SK-N-MC (cell line): ENCODE results near the gene SYNJ2.

Source experiments
- DNase-seq: peaks from one replicate; pipeline ENCODE4 v3.0.0-alpha.2; 2011; ENCODE audit warnings: low read depth, low spot score
- H3K27ac ChIP-seq: fragments of 200-600 bp; sonication (generic); 2 replicates; pipeline ENCODE4 v1.5.1; 2016; ENCODE audit warnings: mixed run types
- H3K36me3 ChIP-seq: fragments of 200-600 bp; sonication (generic); 2 replicates; pipeline ENCODE4 v1.6.1; 2017; ENCODE audit warnings: antibody characterized with exemption, low read length, mixed read lengths; ENCODE audit not compliant: insufficient read depth
- H3K4me3 ChIP-seq: fragments of 200-600 bp; sonication (generic); 2 replicates; pipeline ENCODE4 v1.5.1; 2016
- H3K9ac ChIP-seq: fragments of 200-600 bp; sonication (generic); 2 replicates; pipeline ENCODE4 v1.8.0; 2017; ENCODE audit warnings: mixed run types, mixed read lengths; ENCODE audit not compliant: insufficient read length
- H3K9me3 ChIP-seq: fragments of 200-600 bp; sonication (generic); 2 replicates; pipeline ENCODE4 v1.6.1; 2017; ENCODE audit warnings: low read depth, mild to moderate bottlenecking, antibody characterized with exemption, low read length, moderate library complexity, mixed read lengths
- EZH2 ChIP-seq: fragments of 200-600 bp; sonication (generic); IDR thresholded peaks from one replicate; pipeline ENCODE4 v1.6.1; 2017; ENCODE audit warnings: antibody characterized with exemption
- FOXP2 ChIP-seq: optimal IDR thresholded peaks from 2 replicates; pipeline ENCODE3; 2011; ENCODE audit warnings: mild to moderate bottlenecking, moderate library complexity; ENCODE audit not compliant: insufficient read depth; ENCODE audit errors: extremely low read length, control extremely low read depth
- POLR2AphosphoS5 ChIP-seq: IDR thresholded peaks from 2 replicates; pipeline ENCODE4 v1.6.1; 2012; ENCODE audit warnings: mild to moderate bottlenecking, low read depth, low read length, borderline replicate concordance

Gene SYNJ2

DNA sequence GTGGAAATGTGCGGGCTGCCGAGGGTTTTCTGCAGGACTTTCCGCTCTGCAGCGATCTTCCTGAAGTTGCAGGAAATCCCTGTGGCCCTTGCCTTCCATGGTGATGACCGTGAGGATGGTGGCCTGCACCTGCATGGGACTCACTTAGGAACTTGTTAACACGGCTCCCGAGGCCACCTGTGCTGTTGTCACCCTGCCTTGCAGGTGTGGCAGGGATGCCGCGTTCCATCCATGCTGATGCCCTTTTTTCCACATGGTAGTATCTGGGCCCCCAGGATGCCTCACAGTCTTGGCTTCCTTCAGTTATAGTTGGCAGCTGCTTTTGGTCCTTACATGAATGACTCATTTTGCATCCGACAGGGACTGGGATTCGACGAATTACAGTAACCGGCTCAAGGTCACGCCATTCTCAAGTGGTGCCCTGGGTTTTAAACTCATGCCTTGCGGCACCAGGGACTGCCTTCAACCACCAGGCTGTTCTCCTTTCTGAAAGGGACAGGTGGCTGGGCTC is 37.2 kb downstream of the SYNJ2 start:
- Histone ChIP-seq H3K9ac (no peak overlapping the region), H3K27ac (no peak overlapping the region), H3K4me3 (no peak overlapping the region), H3K9me3 (no peaks in the 10 kb centered on the region), H3K36me3 (no peaks in the 10 kb centered on the region; the same call in 1 of the 2 replicates)
- DNase-seq, result no peak
- no peak for TF ChIP-seq FOXP2
- TF ChIP-seq EZH2, result no peak
- no peak for TF ChIP-seq POLR2AphosphoS5

DNA sequence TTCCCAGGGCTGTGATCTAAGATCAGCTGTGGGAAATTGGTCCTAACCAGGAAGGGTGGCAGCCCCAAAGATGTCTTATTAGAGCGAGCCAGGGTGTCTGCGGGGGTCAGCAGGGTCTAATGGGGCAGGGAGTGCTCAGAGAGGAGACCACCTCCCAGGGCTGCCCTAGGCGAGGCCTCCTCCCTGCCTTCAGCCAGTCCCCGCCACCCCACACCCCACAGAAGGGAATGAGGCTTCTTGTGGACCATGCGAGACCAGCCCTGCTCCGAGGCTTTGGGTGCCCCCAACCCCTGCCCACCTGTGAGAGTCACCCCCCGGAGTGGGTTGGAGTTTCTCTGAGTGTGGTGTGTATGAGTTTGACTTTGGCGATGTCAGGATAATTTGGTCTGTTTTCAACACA is 37.8 kb downstream of the SYNJ2 start:
- no peak for DNase-seq
- Histone ChIP-seq H3K9me3 (no peaks in the 10 kb centered on the region), H3K27ac (no peak overlapping the region), H3K36me3 (no peaks in the 10 kb centered on the region; the same call in 1 of the 2 replicates), H3K9ac (no peak overlapping the region), H3K4me3 (no peak overlapping the region)
- no peak for TF ChIP-seq FOXP2
- no peak for TF ChIP-seq EZH2
- TF ChIP-seq POLR2AphosphoS5, result no peak

DNA sequence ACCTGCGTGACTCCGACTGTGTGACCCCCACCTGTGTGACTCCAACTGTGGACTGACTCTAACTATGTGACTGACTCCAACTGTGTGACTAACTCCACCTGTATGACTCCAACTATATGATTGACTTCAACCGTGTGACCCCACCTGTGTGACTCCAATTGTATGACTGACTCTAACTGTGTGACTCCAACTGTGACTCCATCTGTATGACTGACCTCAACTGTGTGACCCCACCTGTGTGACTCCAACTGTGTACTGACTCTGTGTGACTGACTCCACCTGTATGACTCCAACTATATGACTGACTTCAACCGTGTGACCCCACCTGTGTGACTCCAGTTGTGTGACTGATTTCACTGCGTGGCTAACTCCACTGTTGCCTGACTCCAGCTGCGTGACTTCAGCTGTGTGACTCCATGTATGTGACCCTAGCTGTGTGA is 38.6 kb downstream of the SYNJ2 start:
- Histone ChIP-seq H3K9me3 (no peaks in the 10 kb centered on the region), H3K27ac (no peak overlapping the region), H3K4me3 (no peak overlapping the region), H3K9ac (no peak overlapping the region), H3K36me3 (no peaks in the 10 kb centered on the region; the same call in 1 of the 2 replicates)
- TF ChIP-seq EZH2 (no peak), POLR2AphosphoS5 (no peak), FOXP2 (no peak)
- no peak for DNase-seq

DNA sequence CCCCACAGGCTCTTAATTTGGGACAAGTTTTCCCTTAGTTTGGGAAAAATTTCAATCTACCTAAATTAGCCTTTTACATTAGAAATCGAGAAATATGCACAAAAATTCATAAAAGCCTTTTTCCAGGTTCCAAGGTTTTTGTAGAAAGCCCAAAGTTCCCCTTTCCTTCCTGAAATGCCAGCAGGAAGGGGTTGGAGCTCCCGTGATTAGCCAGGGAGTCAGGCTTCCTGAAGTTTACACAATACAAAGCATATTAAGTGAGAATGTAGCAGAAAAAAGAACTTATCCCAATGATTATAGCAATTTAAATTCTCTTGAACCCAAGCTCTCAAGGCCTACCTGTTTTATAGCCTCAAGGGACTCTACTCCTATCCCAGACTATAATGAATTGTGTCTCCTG is 39.1 kb downstream of the SYNJ2 start:
- H3K27ac ChIP-seq, result no peak overlapping the region
- no peaks in the 10 kb centered on the region; the same call in 1 of the 2 replicates for H3K36me3 ChIP-seq
- TF ChIP-seq EZH2, result no peak
- no peak for TF ChIP-seq POLR2AphosphoS5
- no peak for TF ChIP-seq FOXP2
- H3K4me3 ChIP-seq, result no peak overlapping the region
- H3K9ac ChIP-seq, result no peak overlapping the region
- no peak for DNase-seq
- no peaks in the 10 kb centered on the region for H3K9me3 ChIP-seq

DNA sequence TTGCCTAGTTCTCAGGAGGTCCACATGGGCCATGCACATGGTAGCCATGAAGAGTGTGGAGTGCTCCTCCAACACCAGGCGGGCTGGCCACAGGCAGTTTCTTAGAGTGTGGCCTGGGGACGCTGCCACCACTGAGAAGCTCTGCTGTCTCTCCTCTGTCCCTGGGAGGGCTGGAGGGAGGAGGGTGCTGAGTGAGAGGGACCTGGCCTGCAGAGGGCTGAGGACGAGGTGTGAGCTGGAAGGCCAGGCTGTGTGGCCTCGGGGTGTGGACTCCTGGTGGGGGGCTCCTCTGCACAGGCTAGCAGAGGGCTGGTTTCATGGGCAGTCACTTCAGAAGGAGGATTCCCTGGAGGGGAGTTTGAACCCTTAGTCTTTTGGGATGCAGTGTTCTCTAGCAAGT is 39.7 kb downstream of the SYNJ2 start:
- Histone ChIP-seq H3K9ac (no peak overlapping the region), H3K36me3 (no peaks in the 10 kb centered on the region; the same call in 1 of the 2 replicates), H3K27ac (no peak overlapping the region), H3K9me3 (no peaks in the 10 kb centered on the region), H3K4me3 (no peak overlapping the region)
- TF ChIP-seq FOXP2, result no peak
- TF ChIP-seq POLR2AphosphoS5, result no peak
- TF ChIP-seq EZH2, result no peak
- no peak for DNase-seq

DNA sequence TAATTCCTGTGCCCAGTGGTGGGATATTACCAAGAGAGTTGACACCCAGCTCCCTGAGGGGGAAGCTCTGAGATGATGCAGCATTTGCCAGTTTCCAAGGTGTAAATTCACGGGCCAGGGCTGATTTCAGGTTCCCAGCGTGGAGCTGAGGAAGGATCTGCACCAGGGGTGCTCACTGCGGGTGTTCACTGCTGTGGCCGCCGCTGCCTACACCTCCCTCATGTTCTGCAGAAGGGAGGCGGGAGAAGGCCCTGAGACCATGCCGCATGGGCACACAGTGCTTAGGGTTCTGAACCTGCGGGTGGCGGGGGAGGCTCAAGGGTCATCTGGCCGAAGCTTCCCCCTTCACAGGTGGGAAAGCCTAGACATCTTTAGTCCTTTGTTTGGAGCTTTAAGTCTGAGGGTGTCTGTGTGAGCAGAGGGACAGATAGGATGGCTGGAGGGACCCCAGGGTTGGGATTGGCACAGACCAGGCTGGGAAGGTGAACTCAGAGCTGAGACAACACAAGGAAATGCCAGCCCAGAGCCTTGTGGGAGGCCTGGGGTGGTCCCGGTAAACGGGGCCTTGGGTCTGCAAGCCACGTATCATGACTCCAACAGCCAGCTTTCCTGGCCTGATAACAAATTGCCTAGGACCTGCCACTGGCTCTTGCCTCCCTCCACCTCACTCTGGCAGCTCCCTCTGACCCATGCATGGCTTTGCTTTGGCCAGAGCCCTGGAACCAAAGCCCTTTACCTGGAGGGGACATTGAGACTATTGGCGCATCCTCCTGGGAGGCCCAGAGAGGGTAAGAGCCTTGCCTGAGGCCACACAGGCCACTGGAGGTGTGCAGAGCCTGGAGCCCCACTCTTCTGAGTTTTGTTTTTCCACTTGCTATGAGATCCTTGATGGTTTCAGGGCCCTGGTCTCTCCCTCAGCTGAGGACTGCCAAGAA is 40.4 kb downstream of the SYNJ2 start:
- Histone ChIP-seq H3K9ac (no peak overlapping the region), H3K9me3 (no peaks in the 10 kb centered on the region), H3K36me3 (no peaks in the 10 kb centered on the region; the same call in 1 of the 2 replicates), H3K27ac (no peak overlapping the region), H3K4me3 (no peak overlapping the region)
- no peak for DNase-seq
- TF ChIP-seq EZH2 (no peak), FOXP2 (no peak), POLR2AphosphoS5 (no peak)

DNA sequence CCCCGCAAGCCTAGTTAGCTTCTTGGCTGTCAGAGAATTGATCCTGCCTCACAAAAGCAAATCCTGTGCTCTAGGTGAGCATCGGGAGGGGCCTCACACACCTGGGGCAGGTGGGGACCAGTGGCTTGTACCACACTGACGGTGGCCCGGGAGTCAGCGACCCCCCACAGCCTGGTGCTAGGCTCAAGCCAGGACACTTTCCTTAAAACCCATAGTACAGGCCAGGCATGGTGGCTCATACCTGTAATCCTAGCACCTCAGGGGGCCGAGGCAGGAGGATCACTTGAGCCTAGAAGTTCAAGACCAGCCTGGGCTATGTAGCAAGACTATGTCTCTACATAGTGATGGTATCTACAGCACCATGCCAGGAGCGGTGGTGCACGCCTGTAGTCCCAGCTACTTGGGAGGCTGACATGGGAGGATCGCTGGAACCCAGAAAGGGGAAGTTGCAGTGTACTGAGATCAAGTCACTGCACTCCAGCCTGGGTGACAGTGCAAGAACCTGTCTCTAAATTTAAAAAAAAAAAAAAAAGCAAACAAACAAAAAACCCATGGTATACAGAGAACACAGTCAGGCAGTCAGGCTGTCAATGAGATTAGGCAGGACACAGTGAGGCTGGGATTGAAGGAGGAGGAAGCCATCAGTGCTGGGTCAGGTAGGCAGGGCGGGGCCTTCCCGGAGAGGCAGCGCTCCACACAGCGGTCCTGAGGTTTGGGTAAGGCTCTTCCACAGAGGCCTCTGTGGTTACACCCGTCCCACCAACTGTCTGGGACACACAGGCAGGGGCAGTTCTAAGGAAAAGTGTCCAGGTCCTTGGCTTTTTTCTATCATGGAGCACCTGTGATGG is 41.3 kb downstream of the SYNJ2 start:
- Histone ChIP-seq H3K9me3 (no peaks in the 10 kb centered on the region), H3K4me3 (no peak overlapping the region), H3K36me3 (no peaks in the 10 kb centered on the region; the same call in 1 of the 2 replicates), H3K27ac (no peak overlapping the region), H3K9ac (no peak overlapping the region)
- TF ChIP-seq FOXP2 (no peak), EZH2 (no peak), POLR2AphosphoS5 (no peak)
- DNase-seq, result no peak

DNA sequence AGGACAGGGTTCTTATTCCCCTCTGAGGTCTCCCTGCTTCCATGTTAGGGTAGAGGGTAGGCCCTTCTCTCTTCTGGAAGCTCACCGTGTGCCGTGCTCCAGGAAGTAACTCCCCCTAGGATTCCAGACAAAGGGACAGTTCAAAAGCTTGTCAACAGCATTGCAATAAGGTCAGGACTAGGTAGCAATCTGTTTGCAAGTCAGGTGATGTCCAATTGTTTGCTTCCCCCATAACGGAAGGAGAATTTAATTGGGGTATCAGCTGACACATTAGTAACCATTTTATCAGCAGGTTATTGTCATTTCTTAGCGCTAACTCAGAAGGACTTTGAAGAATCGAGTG is 41.9 kb downstream of the SYNJ2 start:
- Histone ChIP-seq H3K9me3 (no peaks in the 10 kb centered on the region), H3K9ac (no peak overlapping the region), H3K4me3 (no peak overlapping the region), H3K36me3 (no peaks in the 10 kb centered on the region; the same call in 1 of the 2 replicates), H3K27ac (no peak overlapping the region)
- no peak for TF ChIP-seq EZH2
- TF ChIP-seq POLR2AphosphoS5, result no peak
- no peak for TF ChIP-seq FOXP2
- DNase-seq, result no peak
